ENCODE results near the gene SOX18. TPM values are rescaled to one million over a fixed set of nuclear protein-coding genes. Genes with fewer than 3 reads are reported as not detected.

The SOX18 gene
- total RNA-seq, 1 donor from 2014 or later, result not detected

- H3K36me3 ChIP-seq, result no peaks in the 10 kb centered on the region
- H3K27ac Mint-ChIP-seq, result no peak overlapping the region
Observed at GRCh38 chr20:64006902-64007301, 42.5 kb downstream of the SOX18 start.

GRCh38 chr20:64006490-64006889 lies 42.9 kb downstream of the SOX18 start:
- H4K20me1 ChIP-seq (ENCODE audit: low read depth), result peaks cover 18% of the 10 kb centered on the region
- H3K4me3 Mint-ChIP-seq, result no peak overlapping the region
- peaks cover 48% of the 10 kb centered on the region for H3K36me3 Mint-ChIP-seq

More at GRCh38 chr20:64006902-64007301, 42.5 kb downstream of the SOX18 start:
- Histone ChIP-seq H3K9ac (no peak overlapping the region), H3K9me3 (ENCODE audit: low read depth) (no peaks in the 10 kb centered on the region), H3K4me1 (no peaks in the 10 kb centered on the region), H3K4me3 (no peak overlapping the region), H2AFZ (replicated peaks) (no peak overlapping the region), H3K4me2 (no peak overlapping the region), H3K79me2 (ENCODE audit: low read depth) (no peaks in the 10 kb centered on the region), H3K27ac (no peak overlapping the region), H3F3A (ENCODE audit: low read depth) (no peaks in the 10 kb centered on the region), H3K27me3 (no peaks in the 10 kb centered on the region), H4K20me1 (ENCODE audit: low read depth) (peaks cover 18% of the 10 kb centered on the region)
- no peaks in the 10 kb centered on the region for H3K4me1 Mint-ChIP-seq
- H3K9me3 Mint-ChIP-seq, result peaks cover 10% of the 10 kb centered on the region
- no peak overlapping the region for H3K4me3 Mint-ChIP-seq
- peaks cover 3% of the 10 kb centered on the region for H3K27me3 Mint-ChIP-seq (ENCODE audit: insufficient read depth, low read depth)
- H3K36me3 Mint-ChIP-seq, result peaks cover 46% of the 10 kb centered on the region
- DNase-seq (ENCODE audit: low spot score), result no peak
- TF ChIP-seq EZH2phosphoT487 (IDR thresholded peaks at IDR 0.05), result no peak
- TF ChIP-seq EZH2 (IDR thresholded peaks at IDR 0.05), result no peak

GRCh38 chr20:64005394-64005793 lies 44.0 kb downstream of the SOX18 start:
- TF ChIP-seq EZH2phosphoT487 (IDR thresholded peaks at IDR 0.05) (no peak), EZH2 (IDR thresholded peaks at IDR 0.05) (no peak)
- TF ChIP-seq, protein P1, sequence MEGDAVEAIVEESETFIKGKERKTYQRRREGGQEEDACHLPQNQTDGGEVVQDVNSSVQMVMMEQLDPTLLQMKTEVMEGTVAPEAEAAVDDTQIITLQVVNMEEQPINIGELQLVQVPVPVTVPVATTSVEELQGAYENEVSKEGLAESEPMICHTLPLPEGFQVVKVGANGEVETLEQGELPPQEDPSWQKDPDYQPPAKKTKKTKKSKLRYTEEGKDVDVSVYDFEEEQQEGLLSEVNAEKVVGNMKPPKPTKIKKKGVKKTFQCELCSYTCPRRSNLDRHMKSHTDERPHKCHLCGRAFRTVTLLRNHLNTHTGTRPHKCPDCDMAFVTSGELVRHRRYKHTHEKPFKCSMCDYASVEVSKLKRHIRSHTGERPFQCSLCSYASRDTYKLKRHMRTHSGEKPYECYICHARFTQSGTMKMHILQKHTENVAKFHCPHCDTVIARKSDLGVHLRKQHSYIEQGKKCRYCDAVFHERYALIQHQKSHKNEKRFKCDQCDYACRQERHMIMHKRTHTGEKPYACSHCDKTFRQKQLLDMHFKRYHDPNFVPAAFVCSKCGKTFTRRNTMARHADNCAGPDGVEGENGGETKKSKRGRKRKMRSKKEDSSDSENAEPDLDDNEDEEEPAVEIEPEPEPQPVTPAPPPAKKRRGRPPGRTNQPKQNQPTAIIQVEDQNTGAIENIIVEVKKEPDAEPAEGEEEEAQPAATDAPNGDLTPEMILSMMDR (IDR thresholded peaks at IDR 0.05), result no peak
- H3K27me3 ChIP-seq, result no peaks in the 10 kb centered on the region
- no peaks in the 10 kb centered on the region for H3F3A ChIP-seq (ENCODE audit: low read depth)
- no peak overlapping the region for H3K4me2 ChIP-seq
- no peaks in the 10 kb centered on the region for H3K79me2 ChIP-seq (ENCODE audit: low read depth)
- H2AFZ ChIP-seq (replicated peaks), result no peak overlapping the region
- no peaks in the 10 kb centered on the region for H3K36me3 ChIP-seq
- H3K27ac Mint-ChIP-seq, result no peak overlapping the region
- no peak overlapping the region for H3K4me3 Mint-ChIP-seq
- peaks cover 18% of the 10 kb centered on the region for H4K20me1 ChIP-seq (ENCODE audit: low read depth)
- H3K4me3 ChIP-seq, result no peak overlapping the region
- no peak overlapping the region for H3K27ac ChIP-seq
- no peaks in the 10 kb centered on the region for H3K4me1 ChIP-seq
- H3K9me3 ChIP-seq (ENCODE audit: low read depth), result no peaks in the 10 kb centered on the region
- H3K27me3 Mint-ChIP-seq (ENCODE audit: insufficient read depth, low read depth), result peaks cover 6% of the 10 kb centered on the region
- DNase-seq (ENCODE audit: low spot score), result no peak
- H3K9ac ChIP-seq, result no peak overlapping the region
- H3K36me3 Mint-ChIP-seq, result peaks cover 40% of the 10 kb centered on the region
- H3K4me1 Mint-ChIP-seq, result no peaks in the 10 kb centered on the region
- H3K9me3 Mint-ChIP-seq, result peaks cover 10% of the 10 kb centered on the region

More at GRCh38 chr20:64006490-64006889, 42.9 kb downstream of the SOX18 start:
- no peak overlapping the region for H3K27ac Mint-ChIP-seq
- Histone ChIP-seq H3K9ac (no peak overlapping the region), H3K27me3 (no peaks in the 10 kb centered on the region), H3K79me2 (ENCODE audit: low read depth) (no peaks in the 10 kb centered on the region), H2AFZ (replicated peaks) (no peak overlapping the region), H3K9me3 (ENCODE audit: low read depth) (no peaks in the 10 kb centered on the region), H3K4me1 (no peaks in the 10 kb centered on the region), H3F3A (ENCODE audit: low read depth) (no peaks in the 10 kb centered on the region), H3K4me2 (no peak overlapping the region), H3K36me3 (no peaks in the 10 kb centered on the region), H3K4me3 (no peak overlapping the region), H3K27ac (no peak overlapping the region)
- peaks cover 6% of the 10 kb centered on the region for H3K27me3 Mint-ChIP-seq (ENCODE audit: insufficient read depth, low read depth)
- TF ChIP-seq, protein P1 (IDR thresholded peaks at IDR 0.05), result no peak
- TF ChIP-seq EZH2 (IDR thresholded peaks at IDR 0.05), result no peak
- TF ChIP-seq EZH2phosphoT487 (IDR thresholded peaks at IDR 0.05), result no peak
- no peak for DNase-seq (ENCODE audit: low spot score)
- no peaks in the 10 kb centered on the region for H3K4me1 Mint-ChIP-seq
- H3K9me3 Mint-ChIP-seq, result peaks cover 10% of the 10 kb centered on the region

- H4K20me1 ChIP-seq (ENCODE audit: low read depth), result peaks cover 28% of the 10 kb centered on the region
- peaks cover 35% of the 10 kb centered on the region for H3K36me3 Mint-ChIP-seq
- H3K9ac ChIP-seq, result no peak overlapping the region
- H3K27ac Mint-ChIP-seq, result no peak overlapping the region
- H3K4me1 ChIP-seq, result no peaks in the 10 kb centered on the region
- no peak overlapping the region for H3K4me3 Mint-ChIP-seq
- no peak for TF ChIP-seq EZH2phosphoT487 (IDR thresholded peaks at IDR 0.05)
- TF ChIP-seq EZH2 (IDR thresholded peaks at IDR 0.05), result no peak
- TF ChIP-seq, protein P1 (IDR thresholded peaks at IDR 0.05), result no peak
- no peaks in the 10 kb centered on the region for H3K9me3 ChIP-seq (ENCODE audit: low read depth)
- no peaks in the 10 kb centered on the region for H3K27me3 ChIP-seq
- no peak overlapping the region for H3K27ac ChIP-seq
- no peaks in the 10 kb centered on the region for H3K4me1 Mint-ChIP-seq
- DNase-seq (ENCODE audit: low spot score), result no peak
- no peaks in the 10 kb centered on the region for H3K79me2 ChIP-seq (ENCODE audit: low read depth)
- H3K9me3 Mint-ChIP-seq, result peaks cover 9% of the 10 kb centered on the region
- peaks cover 3% of the 10 kb centered on the region for H3K27me3 Mint-ChIP-seq (ENCODE audit: insufficient read depth, low read depth)
- no peak overlapping the region for H3K4me2 ChIP-seq
- H2AFZ ChIP-seq (replicated peaks), result no peak overlapping the region
- no peak overlapping the region for H3K4me3 ChIP-seq
- peaks cover 9% of the 10 kb centered on the region for H3F3A ChIP-seq (ENCODE audit: low read depth)
- no peaks in the 10 kb centered on the region for H3K36me3 ChIP-seq
Observed at GRCh38 chr20:64003960-64004725, 45.3 kb downstream of the SOX18 start.
